Naive thymus-derived CD4-positive, alpha-beta T cell (primary cell): ENCODE results near the gene GPR107. TPM values are rescaled to one million over a fixed set of nuclear protein-coding genes. Genes with fewer than 3 reads are reported as not detected.

ENCODE experiments used
- ATAC-seq: fragments of 150-1000 bp; cut with Tn5 transposase; 2 replicates; pipeline ENCODE4 v1.10.0; 2021; ENCODE audit warnings: mild to moderate bottlenecking, moderate library complexity
- CTCF ChIA-PET: fragments of 350-600 bp; sonication (Branson Sonifier 250); formaldehyde crosslinking; loops from one replicate; lab custom pipeline; 2021; ENCODE audit warnings: antibody characterized with exemption; lab: Charles Lee
- POLR2A ChIA-PET: fragments of 350-600 bp; sonication (Branson Sonifier 250); formaldehyde crosslinking; loops from one replicate; lab custom pipeline; 2021; ENCODE audit warnings: antibody characterized with exemption, inconsistent platforms; lab: Charles Lee
- DNase-seq, 9 donors: peaks; one replicate each; pipeline versions ENCODE4 v3.0.0 to v3.0.0-alpha.2; 2020 to 2022; ENCODE audit warnings: mixed read lengths in 1 of 9
- H3K27ac ChIP-seq: one replicate; pipeline ENCODE4 v1.7.0; 2013; ENCODE audit warnings: mild to moderate bottlenecking, low read depth, low read length, moderate library complexity
- H3K27me3 ChIP-seq, 2 donors: one replicate each; pipeline ENCODE4 v1.7.0; 2013; ENCODE audit warnings: low read length in 2 of 2, mild to moderate bottlenecking in 2 of 2, moderate library complexity in 2 of 2; ENCODE audit not compliant: control insufficient read depth in 2 of 2, insufficient read depth in 2 of 2
- H3K36me3 ChIP-seq, 3 experiments: 1 replicate in 2 of 3; 2 replicates in 1 of 3; pipeline ENCODE4 v1.7.0; 2013; ENCODE audit warnings: low read length in 3 of 3, mild to moderate bottlenecking in 3 of 3, moderate library complexity in 1 of 3; ENCODE audit not compliant: insufficient read depth in 3 of 3, control insufficient read depth in 2 of 3
- H3K4me1 ChIP-seq, 2 donors: one replicate each; pipeline ENCODE4 v1.7.0; 2013; ENCODE audit warnings: low read length in 2 of 2, mild to moderate bottlenecking in 2 of 2, moderate library complexity in 1 of 2; ENCODE audit not compliant: control insufficient read depth in 2 of 2, insufficient read depth in 2 of 2
- H3K4me3 ChIP-seq: 2 replicates; pipeline ENCODE4 v1.7.0; 2013; ENCODE audit warnings: mild to moderate bottlenecking, low read length
- H3K9me3 ChIP-seq, 3 experiments: 1 replicate in 2 of 3; 2 replicates in 1 of 3; pipeline ENCODE4 v1.7.0; 2013; ENCODE audit warnings: low read length in 3 of 3; ENCODE audit not compliant: control insufficient read depth in 2 of 3
- H3K27ac Mint-ChIP-seq, 9 donors: one replicate each; pipeline ENCODE4 v1.8.0; 2020 to 2022; ENCODE audit warnings: mixed read lengths in 9 of 9, mild to moderate bottlenecking in 8 of 9, moderate library complexity in 5 of 9, inconsistent platforms in 2 of 9
- H3K27me3 Mint-ChIP-seq, 5 donors: one replicate each; pipeline ENCODE4 v1.8.0; 2021 to 2022; ENCODE audit warnings: mixed read lengths in 5 of 5, mild to moderate bottlenecking in 1 of 5
- H3K36me3 Mint-ChIP-seq, 5 donors: one replicate each; pipeline ENCODE4 v1.8.0; 2020 to 2022; ENCODE audit warnings: mixed read lengths in 5 of 5, mild to moderate bottlenecking in 3 of 5, inconsistent platforms in 1 of 5
- H3K4me1 Mint-ChIP-seq, 7 donors: one replicate each; pipeline ENCODE4 v1.8.0; 2020 to 2022; ENCODE audit warnings: mixed read lengths in 7 of 7, mild to moderate bottlenecking in 3 of 7, inconsistent platforms in 1 of 7
- H3K4me3 Mint-ChIP-seq, 10 donors: one replicate each; pipeline ENCODE4 v1.8.0; 2020 to 2022; ENCODE audit warnings: mild to moderate bottlenecking in 10 of 10, mixed read lengths in 10 of 10, moderate library complexity in 6 of 10, inconsistent platforms in 2 of 10
- H3K9me3 Mint-ChIP-seq, 11 donors: one replicate each; pipeline ENCODE4 v1.8.0; 2020 to 2022; ENCODE audit warnings: mixed read lengths in 11 of 11, mild to moderate bottlenecking in 4 of 11, inconsistent platforms in 1 of 11, moderate library complexity in 1 of 11
- intact Hi-C, 2 donors: fragments of 100-400 bp; cut with micrococcal nuclease; formaldehyde crosslinking; loops; one replicate each; pipeline ENCODE4 v1.15.1; 2023
- polyA plus RNA-seq, 2 donors: library from polyadenylated mRNA; unstranded; fragments of 300-500 nt; fragmentation: Illumina TruSeq; gene quantifications; one replicate each; pipeline ENCODE4 v1.2.3, GENCODE V29; 2021
- total RNA-seq, 6 experiments: library from RNA in 5 of 6; stranded (reverse) in 5 of 6; gene quantifications; 1 replicate in 5 of 6; 2 replicates in 1 of 6; pipeline ENCODE4 v1.2.3 and lab custom pipeline; 2021 to 2026

Gene GPR107
- total and polyA plus RNA-seq, 7 experiments from 2014 or later = 2.8 to 24.0 (median 21.9) TPM

GRCh38 chr9:130183133-130183762 lies 129.5 kb downstream of the GPR107 start:
- ChIA-PET CTCF (no interaction called here), POLR2A (no interaction called here)
- Histone ChIP-seq H3K9me3 (no peaks in the 10 kb centered on the region), H3K36me3 (no peaks in the 10 kb centered on the region), H3K27ac (no peak overlapping the region), H3K4me3 (no peak overlapping the region), H3K4me1 (no peaks in the 10 kb centered on the region), H3K27me3 (no peaks in the 10 kb centered on the region)
- ATAC-seq (no peak), DNase-seq (no peak)
- Mint-ChIP-seq H3K27ac (no peak overlapping the region), H3K36me3 (no peaks in the 10 kb centered on the region), H3K4me3 (no peak overlapping the region), H3K9me3 (no peaks in the 10 kb centered on the region), H3K27me3 (no peaks in the 10 kb centered on the region), H3K4me1 (no peaks in the 10 kb centered on the region)
- intact Hi-C loops = no loop called here

- H3K36me3 ChIP-seq = no peaks in the 10 kb centered on the region
- Mint-ChIP-seq H3K27ac (peak overlapping the region in 1 of 9 donors; percentile 30), H3K36me3 (no peaks in the 10 kb centered on the region), H3K4me3 (no peak overlapping the region), H3K27me3 (no peaks in the 10 kb centered on the region), H3K9me3 (no peaks in the 10 kb centered on the region), H3K4me1 (no peaks in the 10 kb centered on the region)
- POLR2A ChIA-PET = no interaction called here
- H3K9me3 ChIP-seq = no peaks in the 10 kb centered on the region
- H3K27me3 ChIP-seq = no peaks in the 10 kb centered on the region
- intact Hi-C loops = no loop called here
- H3K4me3 ChIP-seq = no peak overlapping the region
- no peaks in the 10 kb centered on the region for H3K4me1 ChIP-seq
- CTCF ChIA-PET = no interaction called here
- no peak for ATAC-seq
- DNase-seq = no peak
- no peak overlapping the region for H3K27ac ChIP-seq
Measured at GRCh38 chr9:130185017-130185416, 131.3 kb downstream of the GPR107 start.

DNA sequence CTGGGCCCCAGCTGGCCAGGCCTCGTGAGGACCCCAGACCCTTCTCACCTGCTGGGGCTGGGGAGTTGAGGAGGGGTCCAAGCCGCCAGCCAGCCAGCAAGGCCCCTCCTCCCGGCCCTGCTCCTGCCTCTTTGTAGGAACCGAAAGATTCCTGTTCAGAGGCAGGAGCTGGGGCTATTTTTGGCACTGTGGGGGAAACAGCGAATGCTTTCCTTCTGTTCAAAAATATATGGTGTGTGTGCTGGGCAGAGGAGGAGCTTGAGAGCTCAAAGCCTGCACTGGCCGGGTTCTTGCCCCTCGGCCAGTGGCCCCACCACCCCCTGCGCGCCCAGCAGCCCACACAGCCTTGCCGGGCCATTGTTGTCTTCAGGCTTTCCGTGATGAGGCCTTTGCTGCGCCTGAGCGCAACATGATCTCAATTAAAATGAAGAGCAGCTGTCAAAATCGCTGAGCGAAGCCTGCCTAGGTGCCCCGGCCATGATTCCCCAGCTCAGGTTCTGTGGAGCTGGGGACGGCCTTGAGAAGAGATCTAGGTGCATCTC lies 131.9 kb downstream of the GPR107 start:
- no peak for ATAC-seq
- H3K4me3 Mint-ChIP-seq = no peak overlapping the region
- H3K27ac ChIP-seq = no peak overlapping the region
- H3K4me1 ChIP-seq = no peaks in the 10 kb centered on the region
- ChIA-PET CTCF (no interaction called here), POLR2A (no interaction called here)
- no peaks in the 10 kb centered on the region for H3K9me3 Mint-ChIP-seq
- H3K27ac Mint-ChIP-seq = no peak overlapping the region
- H3K4me1 Mint-ChIP-seq = no peaks in the 10 kb centered on the region
- no peaks in the 10 kb centered on the region for H3K27me3 ChIP-seq
- no peak for DNase-seq
- H3K27me3 Mint-ChIP-seq = no peaks in the 10 kb centered on the region
- no peaks in the 10 kb centered on the region for H3K36me3 ChIP-seq
- no peak overlapping the region for H3K4me3 ChIP-seq
- intact Hi-C loops = no loop called here
- no peaks in the 10 kb centered on the region for H3K36me3 Mint-ChIP-seq
- no peaks in the 10 kb centered on the region for H3K9me3 ChIP-seq

GRCh38 chr9:130186051-130186450 lies 132.3 kb downstream of the GPR107 start:
- Histone ChIP-seq H3K4me1 (no peaks in the 10 kb centered on the region), H3K27ac (no peak overlapping the region), H3K36me3 (no peaks in the 10 kb centered on the region), H3K4me3 (no peak overlapping the region), H3K27me3 (no peaks in the 10 kb centered on the region), H3K9me3 (no peaks in the 10 kb centered on the region)
- H3K4me1 Mint-ChIP-seq = no peaks in the 10 kb centered on the region
- POLR2A ChIA-PET = no interaction called here
- DNase-seq (no peak), ATAC-seq (no peak)
- no peak overlapping the region for H3K27ac Mint-ChIP-seq
- no peaks in the 10 kb centered on the region for H3K36me3 Mint-ChIP-seq
- H3K4me3 Mint-ChIP-seq = no peak overlapping the region
- CTCF ChIA-PET = no interaction called here
- no peaks in the 10 kb centered on the region for H3K27me3 Mint-ChIP-seq
- H3K9me3 Mint-ChIP-seq = no peaks in the 10 kb centered on the region
- intact Hi-C loops = no loop called here

DNA sequence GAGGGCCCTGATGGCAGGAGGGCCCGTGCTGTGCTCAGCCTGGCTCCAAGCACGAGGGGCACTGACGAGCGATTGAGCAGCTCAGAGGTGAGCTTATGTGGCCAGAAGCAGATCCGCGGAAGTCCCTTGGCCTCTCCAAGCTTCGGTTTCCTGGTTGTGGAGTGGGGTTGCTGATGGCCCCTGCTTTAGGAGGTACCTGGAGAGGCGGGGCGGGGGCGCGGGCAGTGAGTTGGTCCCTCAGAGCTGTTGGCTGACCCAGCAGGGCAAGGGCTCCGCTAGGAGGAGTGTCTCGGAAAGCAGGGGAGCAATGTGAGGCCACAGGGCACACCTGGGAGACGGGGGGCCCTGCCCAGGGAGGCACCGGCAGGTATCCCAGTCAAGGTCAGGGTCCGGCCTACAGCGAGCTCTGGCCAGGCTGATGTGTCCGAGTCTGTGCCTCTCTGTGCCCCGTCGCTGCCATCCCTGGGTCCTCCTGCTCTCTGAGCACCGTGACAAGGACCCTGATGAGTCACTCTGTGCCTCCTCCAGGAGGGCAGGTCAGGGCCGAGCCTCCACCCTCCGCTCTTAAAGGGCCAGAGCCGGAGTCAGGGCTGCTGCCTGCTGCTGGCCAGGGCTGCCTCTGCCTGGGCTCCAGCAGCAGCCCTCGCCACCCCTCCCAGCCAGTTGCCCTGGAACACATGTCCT lies 133.3 kb downstream of the GPR107 start:
- Histone ChIP-seq H3K36me3 (no peaks in the 10 kb centered on the region), H3K9me3 (no peaks in the 10 kb centered on the region), H3K4me1 (no peaks in the 10 kb centered on the region), H3K27ac (no peak overlapping the region), H3K27me3 (no peaks in the 10 kb centered on the region), H3K4me3 (no peak overlapping the region)
- intact Hi-C loops = no loop called here
- Mint-ChIP-seq H3K27ac (no peak overlapping the region), H3K9me3 (no peaks in the 10 kb centered on the region), H3K4me3 (no peak overlapping the region), H3K4me1 (no peaks in the 10 kb centered on the region), H3K36me3 (no peaks in the 10 kb centered on the region), H3K27me3 (no peaks in the 10 kb centered on the region)
- POLR2A ChIA-PET = no interaction called here
- CTCF ChIA-PET = no interaction called here
- DNase-seq = no peak
- ATAC-seq = no peak

- DNase-seq = no peak
- H3K27ac Mint-ChIP-seq = no peak overlapping the region
- no peaks in the 10 kb centered on the region for H3K36me3 ChIP-seq
- no peaks in the 10 kb centered on the region for H3K27me3 ChIP-seq
- no peak for ATAC-seq
- H3K4me1 Mint-ChIP-seq = no peaks in the 10 kb centered on the region
- POLR2A ChIA-PET = no interaction called here
- H3K4me3 Mint-ChIP-seq = peak overlapping the region in 1 of 10 donors; percentile 34
- no peak overlapping the region for H3K4me3 ChIP-seq
- H3K27ac ChIP-seq = no peak overlapping the region
- H3K9me3 ChIP-seq = no peaks in the 10 kb centered on the region
- no peaks in the 10 kb centered on the region for H3K27me3 Mint-ChIP-seq
- no peaks in the 10 kb centered on the region for H3K36me3 Mint-ChIP-seq
- H3K4me1 ChIP-seq = no peaks in the 10 kb centered on the region
- no peaks in the 10 kb centered on the region for H3K9me3 Mint-ChIP-seq
- CTCF ChIA-PET = no interaction called here
- intact Hi-C loops = no loop called here
Measured at GRCh38 chr9:130187523-130187846, 133.8 kb downstream of the GPR107 start.
